ENCODE measurements around the gene SLC4A1.

GRCh38 chr17:44211281-44212265 is 56.4 kb downstream of the SLC4A1 start:
- TF ChIP-seq ESRRG (CRISPR knock-in tag; IDR thresholded peaks at IDR 0.05): no peak
- no peak for TF ChIP-seq RARB (CRISPR knock-in tag; IDR thresholded peaks at IDR 0.05)
- TF ChIP-seq ISL1 (CRISPR knock-in tag; IDR thresholded peaks at IDR 0.05): no peak
- TF ChIP-seq ZC3H10 (CRISPR knock-in tag; IDR thresholded peaks at IDR 0.05): no peak
- TF ChIP-seq TSHZ2 (CRISPR knock-in tag; IDR thresholded peaks at IDR 0.05): no peak
- TF ChIP-seq GLIS3 (CRISPR knock-in tag; IDR thresholded peaks at IDR 0.05): no peak
- TF ChIP-seq PATZ1 (CRISPR knock-in tag; IDR thresholded peaks at IDR 0.05; ENCODE audit: borderline replicate concordance): no peak
- no peak for TF ChIP-seq CSDC2 (CRISPR knock-in tag; IDR thresholded peaks at IDR 0.05)
- no peak for TF ChIP-seq CSRNP3 (CRISPR knock-in tag; IDR thresholded peaks at IDR 0.05)

Data from SK-N-SH treated with all-trans-retinoic acid at 6 μM for 48 hours (cell line).